ENCODE results near the gene MRPS30.
"Not testable (repeated sequence)": the region's sequence is repeated elsewhere in the genome, so short reads cannot be mapped to it uniquely, and the experiment has no call there.

MRPS30 gene

DNA sequence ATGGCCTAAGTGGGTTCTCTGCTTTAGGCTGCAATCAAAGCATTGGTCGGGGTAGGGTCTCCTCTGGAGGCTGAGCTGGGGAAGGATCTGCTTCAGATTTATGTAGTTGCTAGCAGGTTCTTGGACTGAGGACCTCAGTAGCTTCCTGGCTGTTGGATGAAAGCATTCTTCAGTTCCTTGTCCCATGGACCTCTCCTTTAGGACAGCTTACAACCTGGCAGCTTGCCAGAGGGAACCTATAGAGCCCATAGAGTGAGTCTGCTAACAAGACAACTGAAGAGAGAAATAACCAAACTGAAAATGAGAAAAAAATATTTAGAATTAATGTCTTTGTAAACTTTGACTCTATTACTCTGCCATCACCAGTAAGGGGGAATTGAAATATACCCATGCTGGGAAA, 12.4 kb downstream of the MRPS30 start:
- no peak for DNase-seq

DNA sequence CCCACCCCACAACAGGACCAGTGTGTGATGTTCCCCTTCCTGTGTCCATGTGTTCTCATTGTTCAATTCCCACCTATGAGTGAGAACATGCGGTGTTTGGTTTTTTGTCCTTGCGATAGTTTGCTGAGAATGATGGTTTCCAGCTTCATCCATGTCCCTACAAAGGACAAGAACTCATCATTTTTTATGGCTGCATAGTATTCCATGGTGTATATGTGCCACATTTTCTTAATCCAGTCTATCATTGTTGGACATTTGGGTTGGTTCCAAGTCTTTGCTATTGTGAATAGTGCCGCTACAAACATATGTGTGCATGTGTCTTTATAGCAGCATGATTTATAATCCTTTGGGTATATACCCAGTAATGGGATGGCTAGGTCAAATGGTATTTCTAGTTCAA, 15.9 kb downstream of the MRPS30 start:
- not testable (repeated sequence) for DNase-seq

DNA sequence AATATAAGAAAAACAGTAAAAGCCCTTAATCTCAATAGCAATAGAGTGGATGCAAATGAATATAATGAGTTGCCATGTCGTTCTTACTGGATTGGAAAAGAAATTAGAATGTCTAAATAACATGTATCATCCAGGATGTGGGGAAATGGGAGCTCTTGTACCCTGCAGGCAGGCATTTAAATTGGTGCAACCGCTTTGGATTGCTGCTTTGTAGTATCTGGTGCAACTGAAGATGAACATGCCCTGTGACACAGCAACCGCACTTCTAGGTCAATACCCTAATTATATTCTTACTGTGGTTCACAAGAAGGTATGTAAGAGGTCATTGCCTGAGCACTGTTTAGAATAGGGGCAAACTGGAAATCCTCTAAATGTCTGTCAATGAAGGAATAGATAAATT, 18.9 kb downstream of the MRPS30 start:
- DNase-seq: no peak

DNA sequence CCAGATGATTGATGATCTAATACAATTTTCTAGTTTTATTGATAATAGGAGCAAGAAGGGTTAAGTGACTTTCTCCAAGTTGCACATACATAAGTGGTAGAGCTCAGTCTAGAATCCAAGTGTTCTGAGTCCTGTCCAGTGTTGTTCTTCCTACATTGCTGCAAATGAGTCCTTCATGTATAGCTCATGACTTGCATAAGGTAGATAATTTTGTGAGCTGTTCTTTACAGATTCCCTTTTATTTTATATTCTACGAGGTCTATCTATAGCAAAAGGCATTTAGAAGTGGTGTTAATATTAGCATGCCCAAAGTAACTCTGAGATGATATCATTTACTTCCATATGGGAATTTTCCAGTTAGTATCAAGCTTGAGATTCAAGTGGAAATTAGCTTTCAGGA, 20.0 kb downstream of the MRPS30 start:
- no peak for DNase-seq

DNA sequence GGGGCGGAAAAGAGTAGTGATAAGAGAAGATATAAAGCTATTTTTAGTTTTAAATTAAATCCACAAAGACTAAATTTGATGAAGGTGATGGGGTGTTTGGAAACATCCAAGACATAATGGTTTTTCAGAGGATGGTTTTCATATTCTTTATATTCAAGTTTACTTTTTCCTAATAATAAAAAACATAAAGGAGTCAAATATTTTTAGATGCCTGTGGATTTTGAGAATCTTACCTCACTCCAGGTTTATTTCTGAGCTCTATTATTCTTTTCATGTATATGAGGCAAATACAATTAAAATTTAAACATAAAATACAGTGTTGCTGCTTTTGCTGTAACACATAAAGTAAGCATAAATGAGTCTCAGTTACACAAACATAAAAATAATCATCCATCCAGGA, 22.2 kb downstream of the MRPS30 start:
- DNase-seq: no peak

DNA sequence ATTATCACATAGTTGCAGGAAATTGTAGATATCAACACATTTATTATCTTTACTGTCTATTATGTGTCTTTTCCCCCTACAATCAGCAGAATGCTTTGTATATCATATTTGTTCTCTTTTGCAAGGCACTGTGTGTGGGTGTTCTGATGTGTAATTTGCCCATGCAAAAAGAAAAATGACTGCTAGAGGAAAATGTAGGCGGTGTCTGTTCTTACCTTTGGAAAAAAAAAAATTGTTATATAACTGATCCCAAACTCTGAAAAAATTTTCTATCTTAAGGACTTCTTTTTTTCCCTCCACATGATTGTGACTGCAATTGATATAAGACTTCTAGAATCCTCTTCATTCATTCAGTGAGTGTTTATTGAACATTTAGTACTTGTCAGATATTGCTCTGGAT, 24.5 kb downstream of the MRPS30 start:
- no peak for DNase-seq

DNA sequence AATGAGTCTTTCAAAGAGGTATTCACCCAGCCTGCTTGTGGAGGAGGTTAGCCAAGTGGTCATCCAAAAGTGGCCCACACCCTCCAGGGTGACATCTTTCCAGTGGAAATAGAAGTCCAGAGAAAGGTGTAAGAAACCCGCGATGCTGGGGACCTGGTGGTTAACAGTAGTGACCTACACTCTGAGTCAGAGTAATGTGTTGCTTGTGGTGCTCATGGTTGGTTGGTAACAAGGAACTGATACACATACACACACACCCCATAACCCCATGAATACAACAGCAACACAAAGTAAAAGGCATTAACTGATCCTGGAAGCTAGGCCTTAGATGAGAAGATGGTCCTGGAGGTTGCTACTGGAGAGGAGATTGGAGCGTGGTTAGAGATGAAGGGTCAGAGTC, 26.9 kb downstream of the MRPS30 start:
- DNase-seq: no peak

DNA sequence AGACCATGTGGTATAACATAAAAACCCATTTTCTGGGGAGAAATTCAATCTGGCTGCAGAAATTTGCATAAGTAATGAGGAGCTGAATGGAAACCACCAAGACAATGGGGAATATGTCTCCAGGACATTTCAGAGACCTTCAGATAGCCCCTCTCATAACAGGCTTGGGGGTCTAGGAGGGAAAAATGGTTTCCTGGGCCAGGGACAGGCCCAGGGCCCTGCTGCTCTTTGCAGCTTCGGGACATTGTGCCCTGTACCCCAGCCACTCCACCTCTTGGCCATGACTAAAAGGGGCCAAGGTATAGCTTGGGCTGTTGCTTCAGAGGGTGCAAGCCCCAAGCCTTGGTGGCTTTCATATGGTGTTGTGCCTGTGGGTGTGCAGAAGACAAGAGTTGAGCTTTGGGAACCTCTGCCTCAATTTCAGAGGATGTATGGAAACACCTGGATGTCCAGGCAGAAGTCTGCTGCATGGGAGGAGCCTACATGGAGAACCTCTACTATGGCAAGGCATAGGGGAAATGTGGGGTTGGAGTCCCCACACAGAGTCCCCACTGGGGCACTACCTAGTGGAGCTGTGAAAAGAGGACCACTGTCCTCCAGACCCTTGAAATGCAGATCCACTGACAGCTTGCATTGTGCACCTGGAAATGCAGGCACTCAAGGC, 30.4 kb downstream of the MRPS30 start:
- no peak for DNase-seq

DNA sequence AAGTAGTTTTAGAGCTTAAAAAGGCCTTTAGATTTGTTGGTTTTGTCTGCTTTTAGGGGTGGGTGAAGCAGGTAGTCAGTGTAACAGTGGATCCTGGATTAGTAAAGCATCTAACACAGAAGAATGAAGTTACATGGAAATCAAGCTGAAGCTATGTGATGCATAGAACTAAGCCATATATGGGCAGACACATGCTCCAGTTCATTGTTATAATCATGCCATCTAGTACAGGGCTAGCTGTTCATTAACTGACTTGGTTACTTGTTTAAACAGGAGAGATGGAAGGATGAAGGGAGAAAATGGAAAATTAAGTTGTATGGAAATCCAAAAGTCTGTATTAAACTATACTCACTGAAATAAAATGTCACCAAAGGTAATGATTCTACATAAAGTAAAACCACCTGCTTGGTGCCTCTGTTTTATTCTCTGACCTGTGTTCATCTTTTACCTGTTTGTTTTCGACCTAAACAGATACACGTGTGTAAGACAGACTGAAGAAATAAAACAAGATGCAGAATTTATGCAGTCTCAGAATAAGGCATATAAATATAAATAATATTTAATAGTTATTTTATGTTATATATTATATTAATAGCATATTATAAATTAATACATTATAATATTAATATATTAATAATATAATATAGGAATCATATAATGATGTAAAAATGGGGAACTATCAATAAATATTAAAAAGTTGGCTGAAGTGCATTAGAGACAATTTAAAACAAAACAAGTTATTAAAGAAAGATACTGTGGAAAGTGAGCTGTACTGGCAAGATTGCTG, 33.9 kb downstream of the MRPS30 start:
- DNase-seq: no peak

DNA sequence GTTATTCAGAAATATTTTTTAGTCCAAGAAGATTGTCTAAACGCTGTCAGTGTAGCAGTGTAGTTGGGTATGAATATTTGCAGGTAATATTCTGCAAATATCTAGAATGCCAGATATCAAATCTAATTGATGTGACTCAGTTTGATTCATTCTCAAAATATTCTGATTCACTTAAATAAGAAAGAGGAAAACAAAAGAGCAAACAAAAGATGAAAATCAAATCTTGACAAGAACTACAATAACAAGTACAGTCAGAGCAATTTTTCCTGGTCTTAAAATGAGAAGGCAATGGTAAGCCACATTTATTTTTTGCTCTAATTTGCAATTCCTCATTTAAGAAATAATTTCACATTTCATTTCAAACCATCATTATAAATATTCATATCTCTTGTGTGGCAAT, 36.0 kb downstream of the MRPS30 start:
- no peak for DNase-seq

DNA sequence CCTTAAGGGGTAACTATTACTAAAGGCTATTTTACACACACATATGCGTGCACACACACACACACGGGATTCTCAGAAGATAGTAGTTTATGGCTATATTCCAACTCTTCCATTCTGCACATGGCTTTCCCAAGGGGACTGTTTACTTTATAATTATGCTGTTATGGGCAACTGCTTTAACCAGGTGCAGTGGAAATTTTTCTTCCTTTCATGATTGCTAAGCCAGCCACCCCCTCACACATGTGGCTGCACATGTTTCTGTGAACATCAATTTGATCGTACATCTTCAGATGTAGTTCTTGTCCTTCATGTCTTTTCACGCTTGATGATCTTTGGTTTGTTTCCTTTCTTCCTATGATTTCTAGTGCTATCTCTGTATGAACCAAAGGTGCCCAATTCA, 37.0 kb downstream of the MRPS30 start:
- DNase-seq: no peak

DNA sequence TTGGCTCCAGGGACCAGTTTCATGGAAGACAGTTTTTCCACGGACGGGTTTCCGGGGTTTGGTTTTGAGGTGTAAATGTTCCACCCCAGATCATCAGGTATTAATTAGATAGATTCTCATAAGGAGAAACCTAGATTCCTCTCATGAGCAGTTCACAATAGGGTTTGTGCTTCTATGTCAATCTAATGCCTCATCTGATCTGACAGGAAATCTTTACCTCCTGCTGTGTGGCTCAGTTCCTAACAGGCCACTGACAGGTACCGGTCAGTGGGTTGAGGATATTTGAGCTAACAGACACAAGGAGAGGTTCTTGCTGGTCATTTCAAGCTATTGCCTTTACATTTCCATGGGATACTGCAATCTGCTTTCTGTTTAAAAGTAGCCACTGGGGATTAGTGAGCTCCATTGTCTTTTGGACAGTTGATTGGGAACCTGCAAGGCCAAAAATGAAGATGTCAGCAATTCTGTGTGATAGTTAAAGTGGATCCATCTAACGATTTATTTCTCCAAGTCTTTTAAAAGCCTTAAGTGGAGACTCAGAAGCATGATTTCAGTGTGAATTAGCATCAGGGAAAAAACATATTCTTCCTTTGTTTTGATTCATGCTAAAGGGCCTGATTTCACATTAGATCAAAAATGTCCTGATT, 38.6 kb downstream of the MRPS30 start:
- DNase-seq: no peak

DNA sequence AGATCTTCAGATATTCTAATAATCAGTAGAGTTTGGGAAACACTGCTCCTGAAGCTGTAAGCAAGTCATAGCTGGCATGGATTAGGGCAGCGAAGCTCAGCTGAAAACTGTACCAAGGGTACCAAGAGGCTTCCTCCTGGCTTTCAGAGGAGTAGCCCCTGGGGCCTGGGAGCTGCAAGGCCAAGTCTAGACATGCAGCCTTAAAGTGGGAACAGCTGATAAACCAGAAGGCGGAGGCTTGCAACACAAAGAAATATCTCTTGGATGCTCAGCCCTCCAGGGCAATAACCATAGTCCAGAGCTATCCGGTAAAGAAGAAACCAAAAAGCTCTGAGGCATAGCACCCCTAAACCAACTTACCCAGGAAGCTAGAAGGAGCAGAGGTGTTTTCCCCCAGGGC, 51.5 kb downstream of the MRPS30 start:
- no peak for DNase-seq

DNA sequence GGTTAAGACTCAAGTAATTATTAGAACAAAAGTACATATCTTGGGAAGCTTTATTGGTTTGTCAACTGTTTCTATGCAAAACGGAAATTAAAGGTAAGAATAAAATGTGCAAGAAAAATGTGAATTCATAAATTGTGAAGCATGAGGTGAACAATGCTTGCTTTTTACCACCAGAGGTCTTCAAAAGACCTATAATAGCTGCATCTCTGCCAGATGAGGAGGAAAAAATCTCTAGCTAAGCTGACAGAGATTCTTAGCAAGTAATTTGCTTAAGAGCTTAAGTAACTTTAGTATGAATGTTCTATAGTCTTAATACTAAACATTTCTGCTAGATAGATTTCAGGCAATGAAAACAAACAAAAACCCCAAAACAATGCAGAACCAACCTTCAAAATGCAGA, 54.1 kb downstream of the MRPS30 start:
- DNase-seq: no peak
